GM23248 (cell line): ENCODE data around the gene KNDC1.

Experiments used
- EZH2 ChIP-seq: fragments of 200-600 bp; sonication (generic); IDR thresholded peaks from 2 replicates; pipeline ENCODE4 v1.6.1; 2018; ENCODE audit warnings: antibody characterized with exemption, mild to moderate bottlenecking; ENCODE audit not compliant: insufficient read depth, poor library complexity, severe bottlenecking
- EZH2phosphoT487 ChIP-seq: fragments of 200-600 bp; sonication (generic); IDR thresholded peaks from 2 replicates; pipeline ENCODE4 v1.6.1; 2018; ENCODE audit warnings: antibody characterized with exemption, moderate library complexity, mild to moderate bottlenecking, low read depth; ENCODE audit not compliant: insufficient read depth

GRCh38 chr10:133158437-133158755 lies 1.6 kb upstream of the KNDC1 start:
- no peak for TF ChIP-seq EZH2
- no peak for TF ChIP-seq EZH2phosphoT487
